Hindlimb muscle (tissue), 1 donor: Measurements from ENCODE around the gene RAB9B. TPM values are rescaled to one million over a fixed set of nuclear protein-coding genes. Genes with fewer than 3 reads are reported as not detected.

Source experiments
- polyA plus RNA-seq: library from polyadenylated mRNA; unstranded; fragments of 120-200 nt; gene quantifications from one replicate; pipeline ENCODE4 v1.2.1, GENCODE V29; 2013; ENCODE audit not compliant: insufficient read length

Gene RAB9B
- polyA plus RNA-seq, 1 donor, result 22.6 TPM

Other genes with a start within 250 kb of the RAB9B start
- 74.8 TPM for gene TCEAL4, start 246.7 kb downstream of the RAB9B start, polyA plus RNA-seq
- gene TCEAL3, start 224.3 kb downstream of the RAB9B start, polyA plus RNA-seq, result 10.5 TPM
- 47.0 TPM for gene TCEAL1, start 203.3 kb downstream of the RAB9B start, polyA plus RNA-seq
- gene MORF4L2, start 145.6 kb downstream of the RAB9B start, polyA plus RNA-seq, result 192 TPM
- 1.1 TPM for gene TMEM31, start 121.3 kb downstream of the RAB9B start, polyA plus RNA-seq
- 47.7 TPM for gene PLP1, start 55.4 kb downstream of the RAB9B start, polyA plus RNA-seq
- gene TMSB15B, start 130.4 kb upstream of the RAB9B start, polyA plus RNA-seq, result 7.8 TPM
- not detected for gene H2BW1, start 181.5 kb upstream of the RAB9B start, polyA plus RNA-seq
- gene H2BW2, start 207.7 kb upstream of the RAB9B start, polyA plus RNA-seq, result 0.62 TPM
- 5.0 TPM for gene TMSB15C, start 244.0 kb upstream of the RAB9B start, polyA plus RNA-seq